H1 (cell line): ENCODE results near the gene RNF214.

Experiments
- CTCF ChIP-seq, 3 experiments: IDR thresholded peaks; 1 replicate in 2 of 3; 2 replicates in 1 of 3; pipeline versions ENCODE4 v1.5.1 to v1.6.1; 2011; ENCODE audit warnings: low read length in 3 of 3, mild to moderate bottlenecking in 3 of 3, inconsistent platforms in 2 of 3, low read depth in 1 of 3, moderate library complexity in 1 of 3; ENCODE audit not compliant: insufficient read depth in 1 of 3; ENCODE audit errors: control extremely low read depth in 1 of 3
- EZH2 ChIP-seq: fragments of 200-600 bp; sonication (generic); IDR thresholded peaks from 2 replicates; pipeline ENCODE4 v1.7.1; 2012; ENCODE audit warnings: low read depth, mild to moderate bottlenecking, moderate library complexity, low read length, inconsistent platforms; ENCODE audit not compliant: severe bottlenecking
- HDAC6 ChIP-seq: IDR thresholded peaks from one replicate; pipeline ENCODE4 v1.7.1; 2012; ENCODE audit warnings: low read depth, mild to moderate bottlenecking, inconsistent platforms, low read length, moderate library complexity
- POLR2A ChIP-seq, 2 experiments: IDR thresholded peaks; 1 replicate in 1 of 2; 2 replicates in 1 of 2; pipeline ENCODE4 v1.6.1; 2011; ENCODE audit warnings: low read depth in 2 of 2, low read length in 2 of 2, mild to moderate bottlenecking in 2 of 2; ENCODE audit errors: control extremely low read depth in 1 of 2
- SIN3A ChIP-seq, 2 experiments: IDR thresholded peaks in 1 of 2; conservative IDR thresholded peaks in 1 of 2; 2 replicates each; pipeline ENCODE4 v1.6.1; 2011 to 2012; ENCODE audit warnings: low read length in 2 of 2, improper control_type of control experiment in 1 of 2, low read depth in 1 of 2, mild to moderate bottlenecking in 1 of 2
- TBP ChIP-seq: IDR thresholded peaks from 2 replicates; pipeline ENCODE4 v1.6.1; 2011; ENCODE audit warnings: low read depth, low read length, improper control_type of control experiment

GRCh38 chr11:117290809-117291396, 58.4 kb downstream of the RNF214 start, which contains the start of gene BACE1-AS:
- no peak for TF ChIP-seq CTCF (IDR thresholded peaks at IDR 0.05; ENCODE audit: control extremely low read depth in 1 of 3, insufficient read depth in 1 of 3, low read depth in 1 of 3, low read length in 3 of 3)
- no peak for TF ChIP-seq POLR2A (IDR thresholded peaks at IDR 0.05; ENCODE audit: control extremely low read depth in 1 of 2, low read depth in 2 of 2, low read length in 2 of 2)
- no peak for TF ChIP-seq HDAC6
- no peak for TF ChIP-seq EZH2
- no peak for TF ChIP-seq TBP
- TF ChIP-seq SIN3A (conservative IDR thresholded peaks at IDR 0.05 in 1 of 2, IDR thresholded peaks at IDR 0.05 in 1 of 2; ENCODE audit: low read depth in 1 of 2, low read length in 2 of 2), result no peak
